ENCODE results near the gene KIF5C. TPM values are rescaled to one million over a fixed set of nuclear protein-coding genes. Genes with fewer than 3 reads are reported as not detected.

Gene KIF5C
- total and polyA plus RNA-seq, 2 of the 13 experiments (the other 11 are each of a cell fraction or from before 2014, with no cell fraction given): 0.15 to 0.20 TPM

- TF ChIP-seq, protein P1, sequence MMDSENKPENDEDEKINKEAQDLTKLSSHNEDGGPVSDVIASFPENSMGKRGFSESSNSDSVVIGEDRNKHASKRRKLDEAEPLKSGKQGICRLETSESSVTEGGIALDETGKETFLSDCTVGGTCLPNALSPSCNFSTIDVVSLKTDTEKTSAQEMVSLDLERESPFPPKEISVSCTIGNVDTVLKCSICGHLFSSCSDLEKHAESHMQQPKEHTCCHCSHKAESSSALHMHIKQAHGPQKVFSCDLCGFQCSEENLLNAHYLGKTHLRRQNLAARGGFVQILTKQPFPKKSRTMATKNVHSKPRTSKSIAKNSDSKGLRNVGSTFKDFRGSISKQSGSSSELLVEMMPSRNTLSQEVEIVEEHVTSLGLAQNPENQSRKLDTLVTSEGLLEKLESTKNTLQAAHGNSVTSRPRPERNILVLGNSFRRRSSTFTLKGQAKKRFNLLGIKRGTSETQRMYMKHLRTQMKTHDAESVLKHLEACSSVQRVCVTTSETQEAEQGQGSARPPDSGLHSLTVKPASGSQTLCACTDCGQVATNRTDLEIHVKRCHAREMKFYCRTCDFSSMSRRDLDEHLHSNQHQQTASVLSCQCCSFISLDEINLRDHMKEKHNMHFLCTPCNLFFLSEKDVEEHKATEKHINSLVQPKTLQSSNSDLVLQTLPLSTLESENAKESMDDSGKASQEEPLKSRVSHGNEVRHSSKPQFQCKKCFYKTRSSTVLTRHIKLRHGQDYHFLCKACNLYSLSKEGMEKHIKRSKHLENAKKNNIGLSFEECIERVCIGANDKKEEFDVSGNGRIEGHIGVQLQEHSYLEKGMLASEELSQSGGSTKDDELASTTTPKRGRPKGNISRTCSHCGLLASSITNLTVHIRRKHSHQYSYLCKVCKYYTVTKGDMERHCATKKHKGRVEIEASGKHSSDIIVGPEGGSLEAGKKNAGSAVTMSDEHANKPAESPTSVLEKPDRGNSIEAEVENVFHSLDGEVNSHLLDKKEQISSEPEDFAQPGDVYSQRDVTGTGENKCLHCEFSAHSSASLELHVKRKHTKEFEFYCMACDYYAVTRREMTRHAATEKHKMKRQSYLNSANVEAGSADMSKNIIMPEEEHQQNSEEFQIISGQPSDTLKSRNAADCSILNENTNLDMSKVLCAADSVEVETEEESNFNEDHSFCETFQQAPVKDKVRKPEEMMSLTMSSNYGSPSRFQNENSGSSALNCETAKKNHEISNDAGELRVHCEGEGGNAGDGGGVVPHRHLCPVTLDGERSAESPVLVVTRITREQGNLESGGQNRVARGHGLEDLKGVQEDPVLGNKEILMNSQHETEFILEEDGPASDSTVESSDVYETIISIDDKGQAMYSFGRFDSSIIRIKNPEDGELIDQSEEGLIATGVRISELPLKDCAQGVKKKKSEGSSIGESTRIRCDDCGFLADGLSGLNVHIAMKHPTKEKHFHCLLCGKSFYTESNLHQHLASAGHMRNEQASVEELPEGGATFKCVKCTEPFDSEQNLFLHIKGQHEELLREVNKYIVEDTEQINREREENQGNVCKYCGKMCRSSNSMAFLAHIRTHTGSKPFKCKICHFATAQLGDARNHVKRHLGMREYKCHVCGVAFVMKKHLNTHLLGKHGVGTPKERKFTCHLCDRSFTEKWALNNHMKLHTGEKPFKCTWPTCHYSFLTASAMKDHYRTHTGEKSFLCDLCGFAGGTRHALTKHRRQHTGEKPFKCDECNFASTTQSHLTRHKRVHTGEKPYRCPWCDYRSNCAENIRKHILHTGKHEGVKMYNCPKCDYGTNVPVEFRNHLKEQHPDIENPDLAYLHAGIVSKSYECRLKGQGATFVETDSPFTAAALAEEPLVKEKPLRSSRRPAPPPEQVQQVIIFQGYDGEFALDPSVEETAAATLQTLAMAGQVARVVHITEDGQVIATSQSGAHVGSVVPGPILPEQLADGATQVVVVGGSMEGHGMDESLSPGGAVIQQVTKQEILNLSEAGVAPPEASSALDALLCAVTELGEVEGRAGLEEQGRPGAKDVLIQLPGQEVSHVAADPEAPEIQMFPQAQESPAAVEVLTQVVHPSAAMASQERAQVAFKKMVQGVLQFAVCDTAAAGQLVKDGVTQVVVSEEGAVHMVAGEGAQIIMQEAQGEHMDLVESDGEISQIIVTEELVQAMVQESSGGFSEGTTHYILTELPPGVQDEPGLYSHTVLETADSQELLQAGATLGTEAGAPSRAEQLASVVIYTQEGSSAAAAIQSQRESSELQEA (CRISPR knock-in tag; IDR thresholded peaks at IDR 0.05; ENCODE audit: not compliant biosample characterization): no peak
- TF ChIP-seq, protein P2, sequence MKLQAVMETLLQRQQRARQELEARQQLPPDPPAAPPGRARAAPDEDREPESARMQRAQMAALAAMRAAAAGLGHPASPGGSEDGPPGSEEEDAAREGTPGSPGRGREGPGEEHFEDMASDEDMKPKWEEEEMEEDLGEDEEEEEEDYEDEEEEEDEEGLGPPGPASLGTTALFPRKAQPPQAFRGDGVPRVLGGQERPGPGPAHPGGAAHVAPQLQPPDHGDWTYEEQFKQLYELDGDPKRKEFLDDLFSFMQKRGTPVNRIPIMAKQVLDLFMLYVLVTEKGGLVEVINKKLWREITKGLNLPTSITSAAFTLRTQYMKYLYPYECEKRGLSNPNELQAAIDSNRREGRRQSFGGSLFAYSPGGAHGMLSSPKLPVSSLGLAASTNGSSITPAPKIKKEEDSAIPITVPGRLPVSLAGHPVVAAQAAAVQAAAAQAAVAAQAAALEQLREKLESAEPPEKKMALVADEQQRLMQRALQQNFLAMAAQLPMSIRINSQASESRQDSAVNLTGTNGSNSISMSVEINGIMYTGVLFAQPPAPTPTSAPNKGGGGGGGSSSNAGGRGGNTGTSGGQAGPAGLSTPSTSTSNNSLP (IDR thresholded peaks at IDR 0.05; ENCODE audit: low read depth, low read length): no peak
- TF ChIP-seq CREM (IDR thresholded peaks at IDR 0.05) (no peak), CREM (CRISPR knock-in tag; IDR thresholded peaks at IDR 0.05) (no peak), MED1 (CRISPR knock-in tag; IDR thresholded peaks at IDR 0.05) (no peak)
Measured at GRCh38 chr2:149031396-149031795, 156.4 kb downstream of the KIF5C start (continued).
